Suprapubic skin (tissue), 4 donors: ENCODE data around the gene SYT12. TPM values are rescaled to one million over a fixed set of nuclear protein-coding genes. Genes with fewer than 3 reads are reported as not detected.

Source experiments
- DNase-seq, 2 donors: peaks; one replicate each; pipeline ENCODE4 v3.0.0-alpha.2; 2019; ENCODE audit warnings: low spot score in 2 of 2
- H3K27ac ChIP-seq: fragments of 200-600 bp; sonication (generic); one replicate; pipeline ENCODE4 v1.5.1; 2019
- H3K27me3 ChIP-seq: fragments of 200-600 bp; sonication (generic); one replicate; pipeline ENCODE4 v1.5.1; 2019
- H3K36me3 ChIP-seq: fragments of 200-600 bp; sonication (generic); one replicate; pipeline ENCODE4 v1.5.1; 2019
- H3K4me1 ChIP-seq: fragments of 200-600 bp; sonication (generic); one replicate; pipeline ENCODE4 v1.5.1; 2019
- H3K4me3 ChIP-seq: fragments of 200-600 bp; sonication (generic); one replicate; pipeline ENCODE4 v1.5.1; 2019; ENCODE audit warnings: mild to moderate bottlenecking
- H3K9me3 ChIP-seq: fragments of 200-600 bp; sonication (generic); one replicate; pipeline ENCODE4 v1.5.1; 2019
- EP300 ChIP-seq: sonication (generic); formaldehyde crosslinking; IDR thresholded peaks from one replicate; pipeline ENCODE4 v1.6.1; 2017; ENCODE audit warnings: antibody characterized with exemption
- POLR2A ChIP-seq, 2 donors: fragments of 450-650 bp; IDR thresholded peaks; one replicate each; pipeline ENCODE4 v1.6.1; 2017; ENCODE audit warnings: antibody characterized with exemption in 2 of 2, mild to moderate bottlenecking in 2 of 2, moderate library complexity in 2 of 2
- POLR2AphosphoS5 ChIP-seq, 3 donors: sonication (generic); formaldehyde crosslinking; IDR thresholded peaks; one replicate each; pipeline ENCODE4 v1.6.1; 2017; ENCODE audit warnings: antibody characterized with exemption in 3 of 3
- WGBS: methylation state at CpG from one replicate; pipeline ENCODE4 v1.1.5; 2018; 5-methylcytosine and 5-hydroxymethylcytosine counted together
- total RNA-seq, 4 donors: library from RNA; depleted of rRNA; stranded (reverse); fragments of >200 nt; gene quantifications; one replicate each; pipeline ENCODE4 v1.1.0, GENCODE V29; 2016
- TF ChIP-seq, protein P1 (sequence below), 2 donors: fragments of 200-600 bp in 1 of 2; fragments of 450-650 bp in 1 of 2; sonication (generic) in 1 of 2; IDR thresholded peaks; one replicate each; pipeline ENCODE4 v1.5.1; 2016 to 2019; ENCODE audit warnings: antibody characterized with exemption in 2 of 2, mild to moderate bottlenecking in 1 of 2, moderate library complexity in 1 of 2

The SYT12 gene
- total RNA-seq, 4 donors from 2014 or later = 0.38 to 1.1 (median 0.53) TPM

DNA sequence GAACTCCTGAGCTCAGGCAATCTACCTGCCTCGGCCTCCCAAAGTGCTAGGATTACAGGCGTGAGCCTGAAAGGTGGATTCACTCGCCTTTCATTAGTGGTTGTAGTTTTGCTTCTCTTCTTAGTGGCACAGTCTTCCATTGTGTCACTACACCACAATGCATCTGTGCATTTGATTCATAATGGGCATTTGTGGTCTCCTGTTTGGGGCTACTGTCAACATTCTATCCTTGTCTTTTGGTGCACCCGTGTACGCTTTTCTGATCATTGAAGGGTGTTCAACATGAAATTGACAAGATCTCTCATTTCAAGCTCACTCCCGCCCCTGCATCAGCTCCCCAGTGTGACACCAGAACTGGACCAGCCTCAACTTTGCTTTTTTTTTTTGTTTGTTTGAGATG, 2.0 kb upstream of the SYT12 start:
- Histone ChIP-seq H3K27ac (no peak overlapping the region), H3K4me1 (peaks cover 22% of the 10 kb centered on the region), H3K4me3 (no peak overlapping the region), H3K9me3 (no peaks in the 10 kb centered on the region), H3K27me3 (peaks cover 6% of the 10 kb centered on the region), H3K36me3 (no peaks in the 10 kb centered on the region)
- no peak for TF ChIP-seq EP300
- TF ChIP-seq, protein P1, sequence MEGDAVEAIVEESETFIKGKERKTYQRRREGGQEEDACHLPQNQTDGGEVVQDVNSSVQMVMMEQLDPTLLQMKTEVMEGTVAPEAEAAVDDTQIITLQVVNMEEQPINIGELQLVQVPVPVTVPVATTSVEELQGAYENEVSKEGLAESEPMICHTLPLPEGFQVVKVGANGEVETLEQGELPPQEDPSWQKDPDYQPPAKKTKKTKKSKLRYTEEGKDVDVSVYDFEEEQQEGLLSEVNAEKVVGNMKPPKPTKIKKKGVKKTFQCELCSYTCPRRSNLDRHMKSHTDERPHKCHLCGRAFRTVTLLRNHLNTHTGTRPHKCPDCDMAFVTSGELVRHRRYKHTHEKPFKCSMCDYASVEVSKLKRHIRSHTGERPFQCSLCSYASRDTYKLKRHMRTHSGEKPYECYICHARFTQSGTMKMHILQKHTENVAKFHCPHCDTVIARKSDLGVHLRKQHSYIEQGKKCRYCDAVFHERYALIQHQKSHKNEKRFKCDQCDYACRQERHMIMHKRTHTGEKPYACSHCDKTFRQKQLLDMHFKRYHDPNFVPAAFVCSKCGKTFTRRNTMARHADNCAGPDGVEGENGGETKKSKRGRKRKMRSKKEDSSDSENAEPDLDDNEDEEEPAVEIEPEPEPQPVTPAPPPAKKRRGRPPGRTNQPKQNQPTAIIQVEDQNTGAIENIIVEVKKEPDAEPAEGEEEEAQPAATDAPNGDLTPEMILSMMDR (IDR thresholded peaks at IDR 0.05) = no peak
- TF ChIP-seq POLR2A (IDR thresholded peaks at IDR 0.05) = no peak
- no peak for TF ChIP-seq POLR2AphosphoS5 (IDR thresholded peaks at IDR 0.05)
- no peak for DNase-seq
- 96% methylated on average over 6 of the region's 6 CpGs for WGBS

DNA sequence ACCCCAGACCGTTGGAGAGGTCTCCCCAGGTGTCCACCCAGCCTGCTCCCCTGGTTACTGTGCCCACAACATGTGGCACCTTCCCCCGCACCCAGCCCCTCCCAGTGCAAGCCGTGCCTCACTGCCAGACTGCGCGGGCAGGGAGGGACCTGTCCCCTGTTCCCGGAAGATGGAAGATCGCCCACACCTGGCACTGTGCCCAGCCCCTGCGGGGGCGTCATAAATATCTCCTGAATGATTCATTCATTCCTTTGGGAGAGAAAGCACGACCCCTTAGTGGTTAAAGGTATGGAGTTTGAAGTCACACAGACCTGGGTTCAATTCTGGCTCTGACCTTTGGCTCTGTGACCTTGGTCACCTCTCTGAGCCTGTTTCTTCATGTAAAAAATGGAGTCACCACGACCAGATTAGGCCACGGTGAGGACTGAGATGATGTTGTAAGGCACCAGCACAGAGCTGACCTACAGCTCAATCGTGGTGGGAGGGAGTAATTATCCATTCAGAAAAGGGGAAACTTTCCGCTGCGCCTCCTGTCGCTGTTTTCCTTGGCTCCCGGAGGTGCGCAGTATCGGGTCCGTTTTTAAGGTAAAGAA, 497 bp upstream of the SYT12 start:
- peak overlapping the region; percentile 54 for H3K4me3 ChIP-seq
- no peak overlapping the region for H3K27ac ChIP-seq
- no peaks in the 10 kb centered on the region for H3K9me3 ChIP-seq
- peaks cover 22% of the 10 kb centered on the region for H3K4me1 ChIP-seq
- peaks cover 6% of the 10 kb centered on the region for H3K27me3 ChIP-seq
- WGBS = 8% methylated on average over 20 of the region's 20 CpGs
- H3K36me3 ChIP-seq = no peaks in the 10 kb centered on the region
- TF ChIP-seq POLR2AphosphoS5 (IDR thresholded peaks at IDR 0.05) = no peak
- no peak for TF ChIP-seq POLR2A (IDR thresholded peaks at IDR 0.05)
- TF ChIP-seq, protein P1 (IDR thresholded peaks at IDR 0.05) = no peak
- no peak for TF ChIP-seq EP300
- DNase-seq = no peak

DNA sequence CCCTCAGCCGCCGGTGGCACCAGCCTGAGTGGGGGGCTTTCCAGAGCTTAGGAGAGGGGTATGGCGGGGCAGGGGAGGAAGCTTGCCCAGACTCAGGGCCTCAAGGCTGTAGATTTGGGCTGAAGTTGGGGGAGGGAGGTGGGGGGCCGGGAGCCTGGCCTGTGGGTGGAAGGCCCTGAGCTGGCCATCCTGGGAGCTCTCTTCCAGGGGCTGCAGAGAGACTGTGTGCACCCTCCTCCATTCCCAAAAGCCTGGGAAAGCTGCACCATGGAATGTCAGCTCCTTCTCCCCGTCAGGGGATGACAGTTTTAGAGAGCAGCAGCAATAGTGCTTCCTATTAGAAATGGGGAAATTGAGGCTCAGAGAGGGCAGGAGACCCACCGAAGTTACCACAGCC, 1.0 kb downstream of the SYT12 start:
- Histone ChIP-seq H3K4me1 (peaks cover 35% of the 10 kb centered on the region), H3K27ac (no peak overlapping the region), H3K27me3 (peaks cover 6% of the 10 kb centered on the region), H3K9me3 (no peaks in the 10 kb centered on the region), H3K36me3 (no peaks in the 10 kb centered on the region), H3K4me3 (peak overlapping the region; percentile 54)
- no peak for DNase-seq
- TF ChIP-seq, protein P1 (IDR thresholded peaks at IDR 0.05) = no peak
- TF ChIP-seq EP300 (no peak), POLR2A (IDR thresholded peaks at IDR 0.05) (no peak), POLR2AphosphoS5 (IDR thresholded peaks at IDR 0.05) (no peak)
- 40% methylated on average over 2 of the region's 6 CpGs for WGBS

DNA sequence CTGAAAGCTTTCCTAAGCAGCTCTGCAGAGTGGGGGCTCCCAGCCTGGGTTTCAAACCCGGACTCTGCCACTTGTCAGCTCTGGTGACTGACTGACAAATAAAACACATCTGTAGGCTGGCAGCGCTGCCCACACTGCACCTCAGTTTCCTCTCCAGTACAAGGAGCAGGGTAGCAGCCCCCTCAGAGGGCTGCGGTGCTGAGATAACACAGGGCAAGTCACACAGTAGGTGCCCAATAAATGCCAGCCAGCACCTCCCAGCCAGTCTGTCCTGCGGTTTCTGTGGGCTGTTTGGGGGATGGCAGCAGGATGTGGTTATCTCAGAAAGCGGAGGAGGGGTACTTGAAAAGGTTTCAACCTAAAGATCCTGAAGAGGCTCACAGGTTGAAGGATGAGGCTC, 1.5 kb downstream of the SYT12 start:
- DNase-seq = no peak
- Histone ChIP-seq H3K27me3 (peaks cover 6% of the 10 kb centered on the region), H3K4me1 (peaks cover 35% of the 10 kb centered on the region), H3K27ac (no peak overlapping the region), H3K9me3 (no peaks in the 10 kb centered on the region), H3K4me3 (no peak overlapping the region), H3K36me3 (no peaks in the 10 kb centered on the region)
- TF ChIP-seq POLR2AphosphoS5 (IDR thresholded peaks at IDR 0.05) (no peak), EP300 (no peak), POLR2A (IDR thresholded peaks at IDR 0.05) (no peak)
- TF ChIP-seq, protein P1 (IDR thresholded peaks at IDR 0.05) = no peak
- 78% methylated on average over 3 of the region's 5 CpGs for WGBS

DNA sequence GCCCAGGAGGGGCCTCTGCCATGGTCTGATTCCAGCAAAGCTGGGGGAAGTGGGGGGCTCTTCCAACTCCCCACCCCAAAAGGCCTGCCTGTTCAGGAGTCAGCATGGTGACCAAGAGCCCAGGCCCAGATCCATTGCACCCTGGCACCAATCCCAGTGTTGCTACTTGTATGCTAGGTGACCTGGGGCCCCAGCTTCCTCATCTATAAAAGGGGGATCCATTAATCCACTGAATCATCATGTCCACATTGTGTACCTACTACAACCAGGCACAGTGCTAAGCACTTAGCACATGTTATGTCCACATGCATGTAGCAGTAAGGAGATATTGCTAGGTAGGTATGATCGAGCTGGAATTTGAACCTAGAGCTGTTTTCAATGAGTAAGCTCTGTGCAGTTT, 2.0 kb downstream of the SYT12 start:
- DNase-seq = no peak
- Histone ChIP-seq H3K27me3 (peaks cover 6% of the 10 kb centered on the region), H3K4me1 (peaks cover 35% of the 10 kb centered on the region), H3K36me3 (no peaks in the 10 kb centered on the region), H3K27ac (no peak overlapping the region), H3K4me3 (no peak overlapping the region), H3K9me3 (no peaks in the 10 kb centered on the region)
- 80% methylated on average over 1 of the region's 1 CpG for WGBS
- TF ChIP-seq POLR2AphosphoS5 (IDR thresholded peaks at IDR 0.05) (no peak), POLR2A (IDR thresholded peaks at IDR 0.05) (no peak), EP300 (no peak)
- TF ChIP-seq, protein P1 (IDR thresholded peaks at IDR 0.05) = no peak
